Effector memory CD4-positive, alpha-beta T cell (primary cell): ENCODE data around the gene PAPOLA.

Experiments used
- DNase-seq, 3 donors: peaks; one replicate each; pipeline ENCODE4 v3.0.0-alpha.2; 2020
- H3K27ac ChIP-seq: 2 replicates; pipeline ENCODE4 v1.7.0; 2013; ENCODE audit warnings: mild to moderate bottlenecking, low read length, moderate library complexity; ENCODE audit not compliant: insufficient read depth, poor library complexity, severe bottlenecking
- H3K27me3 ChIP-seq: replicated peaks from 2 replicates; pipeline ENCODE4 v1.7.0; 2013; ENCODE audit warnings: mild to moderate bottlenecking, low read length; ENCODE audit not compliant: insufficient read depth, control insufficient read depth, poor library complexity, severe bottlenecking
- H3K36me3 ChIP-seq: 2 replicates; pipeline ENCODE4 v1.7.0; 2013; ENCODE audit warnings: mild to moderate bottlenecking, low read length, moderate library complexity; ENCODE audit not compliant: control insufficient read depth, insufficient read depth
- H3K4me1 ChIP-seq: 2 replicates; pipeline ENCODE4 v1.7.0; 2013; ENCODE audit warnings: low read length, mild to moderate bottlenecking; ENCODE audit not compliant: control insufficient read depth, insufficient read depth, poor library complexity, severe bottlenecking
- H3K4me3 ChIP-seq: 2 replicates; pipeline ENCODE4 v1.7.0; 2013; ENCODE audit warnings: low read length, low read depth, mild to moderate bottlenecking; ENCODE audit not compliant: insufficient read depth, poor library complexity, severe bottlenecking
- H3K9me3 ChIP-seq: 2 replicates; pipeline ENCODE4 v1.7.0; 2013; ENCODE audit warnings: mild to moderate bottlenecking, low read length, moderate library complexity; ENCODE audit not compliant: control insufficient read depth

The PAPOLA gene

DNA sequence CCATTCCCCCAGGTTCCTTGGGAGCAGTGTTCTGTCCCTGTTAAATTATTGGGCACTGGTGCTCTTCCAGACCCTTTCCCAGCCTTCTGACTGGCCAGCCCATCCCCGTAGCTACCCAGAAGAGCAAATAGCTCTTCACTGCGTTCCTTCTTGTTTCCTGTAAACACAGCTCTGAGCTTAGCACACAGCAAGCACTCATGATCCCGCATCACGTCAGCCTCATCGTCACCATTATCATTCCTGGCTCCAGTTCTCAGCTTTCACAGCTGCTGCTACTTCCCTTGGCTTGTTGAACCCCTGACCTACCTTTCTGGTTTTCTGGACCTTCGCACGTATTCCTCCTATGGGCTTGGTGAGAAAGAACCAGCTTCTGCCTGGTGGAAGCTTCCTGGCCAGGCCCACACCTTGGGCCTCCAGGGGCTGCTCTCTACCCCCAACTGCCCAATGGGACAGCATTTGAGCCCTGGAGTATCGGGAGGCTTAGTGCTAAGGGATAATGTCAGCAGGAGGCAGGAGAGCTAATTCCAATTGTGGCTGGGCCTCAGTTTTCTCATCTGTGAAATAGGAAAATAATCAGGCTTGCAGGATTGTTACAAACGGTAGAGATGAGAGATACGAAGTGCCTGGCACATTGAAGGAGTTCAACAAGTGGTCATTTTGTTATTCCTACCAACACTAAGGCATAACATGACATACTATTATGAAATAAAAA, 22.6 kb upstream of the PAPOLA start:
- Histone ChIP-seq H3K36me3 (no peaks in the 10 kb centered on the region), H3K4me1 (no peaks in the 10 kb centered on the region), H3K27me3 (no peaks in the 10 kb centered on the region), H3K9me3 (no peaks in the 10 kb centered on the region), H3K4me3 (no peak overlapping the region), H3K27ac (no peak overlapping the region)
- no peak for DNase-seq

DNA sequence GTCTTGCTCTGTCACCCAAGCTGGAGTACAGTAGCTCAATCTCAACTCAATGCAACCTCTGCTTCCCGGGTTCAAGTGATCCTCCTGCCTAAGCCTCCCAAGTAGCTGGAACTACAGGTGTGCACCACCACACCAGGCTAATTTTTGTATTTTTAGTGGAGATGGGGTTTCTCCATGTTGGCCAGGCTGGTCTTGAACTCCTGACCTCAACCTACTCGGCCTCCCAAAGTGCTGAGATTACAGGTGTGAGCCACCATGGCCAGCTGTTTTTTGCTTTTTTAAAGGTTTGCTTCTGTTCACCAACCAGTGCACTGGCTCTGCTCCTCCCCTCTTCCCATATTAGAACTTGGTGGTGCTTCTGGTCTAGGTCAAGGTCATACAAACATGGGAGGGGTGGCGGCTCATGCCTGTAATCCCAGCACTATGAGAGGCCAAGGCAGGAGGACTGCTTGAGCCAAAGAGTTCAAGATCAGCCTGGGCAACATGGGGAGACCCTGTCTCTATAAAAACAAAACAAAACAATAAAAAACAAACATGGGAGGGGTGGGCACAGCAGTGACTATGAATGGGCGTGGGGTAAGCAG, 20.4 kb upstream of the PAPOLA start:
- Histone ChIP-seq H3K9me3 (no peaks in the 10 kb centered on the region), H3K27me3 (no peaks in the 10 kb centered on the region), H3K4me3 (no peak overlapping the region), H3K27ac (no peak overlapping the region), H3K4me1 (no peaks in the 10 kb centered on the region), H3K36me3 (no peaks in the 10 kb centered on the region)
- no peak for DNase-seq

DNA sequence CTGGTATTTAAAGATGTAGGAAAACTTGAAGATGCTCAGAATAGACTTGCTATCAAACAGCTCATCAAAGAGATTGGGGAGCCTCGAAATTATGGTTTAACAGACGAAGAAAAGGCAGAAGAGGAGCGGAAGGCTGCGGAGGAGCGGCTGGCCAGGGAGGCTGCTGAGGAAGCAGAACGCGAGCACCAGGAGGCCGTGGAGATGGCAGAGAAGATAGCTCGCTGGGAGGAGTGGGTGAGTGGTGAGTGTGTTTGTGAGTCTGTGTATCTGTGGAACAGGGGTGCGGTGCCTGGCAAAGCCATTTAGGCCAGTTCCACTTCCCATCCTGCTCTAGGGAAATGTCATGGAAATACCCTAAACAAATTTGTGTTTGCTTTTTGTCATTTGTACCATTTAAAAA, 19.2 kb upstream of the PAPOLA start:
- Histone ChIP-seq H3K9me3 (no peaks in the 10 kb centered on the region), H3K36me3 (no peaks in the 10 kb centered on the region), H3K27me3 (no peaks in the 10 kb centered on the region), H3K27ac (no peak overlapping the region), H3K4me1 (no peaks in the 10 kb centered on the region), H3K4me3 (no peak overlapping the region)
- DNase-seq: no peak

DNA sequence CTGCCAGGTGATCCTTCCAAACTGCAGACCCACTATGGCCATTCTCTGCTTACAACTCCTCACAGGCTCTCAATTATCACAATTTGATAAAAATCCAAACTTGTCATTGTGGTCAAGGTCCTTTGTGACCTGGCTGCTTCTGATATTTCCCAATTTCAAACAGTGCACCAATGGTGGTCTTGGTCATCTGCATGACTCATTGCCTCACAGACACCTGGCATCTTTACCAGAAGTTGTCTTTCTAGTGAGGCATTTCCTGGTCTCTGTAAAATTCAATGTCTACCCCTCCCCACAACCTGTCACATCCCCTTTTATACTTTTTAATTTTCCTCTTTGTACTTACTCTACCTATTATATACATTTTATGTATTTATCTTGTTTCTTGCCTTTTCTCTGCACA, 17.8 kb upstream of the PAPOLA start:
- no peak for DNase-seq
- Histone ChIP-seq H3K4me3 (no peak overlapping the region), H3K4me1 (no peaks in the 10 kb centered on the region), H3K27ac (no peak overlapping the region), H3K27me3 (no peaks in the 10 kb centered on the region), H3K9me3 (no peaks in the 10 kb centered on the region), H3K36me3 (no peaks in the 10 kb centered on the region)

DNA sequence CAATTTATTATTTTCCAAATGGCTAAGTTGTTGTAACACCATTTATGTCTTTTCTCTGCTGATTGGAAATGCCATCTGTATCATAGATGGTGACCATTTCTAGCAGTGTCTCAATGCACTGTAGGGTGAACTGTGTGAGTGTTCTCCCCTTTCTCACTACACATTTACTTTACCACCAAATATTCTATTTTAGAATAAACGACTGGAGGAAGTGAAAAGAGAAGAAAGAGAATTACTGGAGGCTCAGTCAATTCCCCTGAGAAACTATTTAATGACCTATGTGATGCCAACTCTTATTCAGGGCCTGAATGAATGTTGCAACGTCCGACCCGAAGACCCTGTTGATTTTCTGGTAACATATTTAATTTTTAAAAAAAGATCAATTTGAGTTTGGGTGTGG, 15.5 kb upstream of the PAPOLA start:
- Histone ChIP-seq H3K4me1 (no peaks in the 10 kb centered on the region), H3K27ac (no peak overlapping the region), H3K9me3 (no peaks in the 10 kb centered on the region), H3K27me3 (no peaks in the 10 kb centered on the region), H3K4me3 (no peak overlapping the region), H3K36me3 (no peaks in the 10 kb centered on the region)
- no peak for DNase-seq

DNA sequence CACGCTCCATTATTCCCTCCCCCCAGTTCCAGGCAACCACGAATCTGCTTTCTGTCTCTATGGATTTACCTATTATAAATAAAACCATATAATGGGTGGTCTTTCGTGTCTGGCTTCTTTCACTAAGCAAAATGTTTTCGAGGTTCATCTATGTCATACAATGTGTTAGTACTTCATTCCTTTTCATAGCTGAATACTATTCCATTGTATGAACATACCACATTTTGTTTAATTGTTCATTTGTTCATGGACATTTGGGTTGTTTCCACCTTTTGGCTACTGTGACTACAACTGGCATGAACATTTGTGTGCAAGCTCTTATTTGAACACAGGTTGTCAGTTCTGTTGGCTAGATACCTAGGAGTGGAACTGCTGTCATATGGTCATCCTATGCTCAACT, 12.9 kb upstream of the PAPOLA start:
- no peaks in the 10 kb centered on the region for H3K9me3 ChIP-seq
- no peak overlapping the region for H3K4me3 ChIP-seq
- H3K27ac ChIP-seq: no peak overlapping the region
- no peak for DNase-seq
- no peaks in the 10 kb centered on the region for H3K36me3 ChIP-seq
- H3K4me1 ChIP-seq: no peaks in the 10 kb centered on the region
- peaks cover 4% of the 10 kb centered on the region for H3K27me3 ChIP-seq

DNA sequence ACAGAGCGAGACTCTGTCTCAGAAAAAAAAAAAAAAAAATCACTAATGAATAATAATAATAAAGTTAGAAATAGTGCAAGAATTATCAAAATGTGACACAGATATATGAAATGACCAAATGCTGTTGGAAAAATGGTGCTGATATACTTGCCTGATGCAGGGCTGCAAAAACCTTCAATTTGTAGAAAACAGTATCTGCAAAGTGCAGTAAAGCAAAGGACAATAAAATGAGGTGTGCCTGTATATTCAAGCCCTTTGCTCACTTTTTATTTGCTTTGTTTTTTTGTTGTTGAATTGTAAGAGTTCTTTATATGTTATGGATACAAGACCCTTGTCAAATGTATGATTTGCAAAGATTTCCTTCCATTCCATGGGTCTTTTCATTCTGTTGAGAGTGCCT, 9.0 kb upstream of the PAPOLA start:
- Histone ChIP-seq H3K27ac (no peak overlapping the region), H3K4me3 (no peak overlapping the region), H3K4me1 (no peaks in the 10 kb centered on the region), H3K27me3 (peaks cover 4% of the 10 kb centered on the region), H3K36me3 (no peaks in the 10 kb centered on the region), H3K9me3 (no peaks in the 10 kb centered on the region)
- no peak for DNase-seq

DNA sequence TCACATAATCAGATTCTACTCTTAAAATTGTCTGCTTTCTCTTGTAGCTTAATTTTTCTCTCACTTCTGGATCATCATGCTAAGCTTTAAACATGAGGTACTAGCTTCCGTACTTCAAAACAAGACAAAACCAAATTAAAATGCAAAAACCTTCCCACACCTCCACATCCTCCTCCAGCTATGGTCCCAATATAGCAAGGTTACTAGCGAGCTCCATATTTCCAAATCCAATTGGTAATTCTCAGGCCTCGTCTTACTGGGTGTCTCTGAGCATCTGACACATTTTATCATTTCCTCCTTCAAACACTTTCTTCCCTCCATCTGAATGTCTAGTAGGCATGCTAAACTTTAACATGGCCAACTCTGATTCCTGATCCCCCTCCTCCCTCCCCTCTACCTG, 7.9 kb upstream of the PAPOLA start:
- no peak for DNase-seq
- no peak overlapping the region for H3K27ac ChIP-seq

DNA sequence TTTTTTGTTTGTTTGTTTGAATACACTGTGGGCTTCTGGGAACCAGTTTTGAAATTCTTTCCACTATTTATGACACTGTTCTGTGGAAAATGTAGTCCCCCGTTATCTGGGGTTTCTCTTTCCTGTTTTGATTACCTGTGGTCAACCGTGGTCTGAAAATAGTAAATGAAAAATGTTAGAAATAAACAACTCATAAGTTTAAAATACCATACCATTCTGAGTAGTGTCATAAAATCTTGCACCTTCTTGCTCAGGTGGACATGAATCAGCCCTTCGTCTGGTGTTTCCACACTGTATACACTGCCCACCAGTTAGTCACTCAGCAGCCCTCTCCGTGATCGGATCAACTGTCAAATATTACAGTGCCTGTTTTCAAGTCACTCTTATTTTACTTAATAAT, 5.1 kb upstream of the PAPOLA start:
- peaks cover 4% of the 10 kb centered on the region for H3K27me3 ChIP-seq
- H3K27ac ChIP-seq: no peak overlapping the region
- no peak for DNase-seq
- no peaks in the 10 kb centered on the region for H3K36me3 ChIP-seq
- peaks cover 7% of the 10 kb centered on the region for H3K4me1 ChIP-seq
- H3K4me3 ChIP-seq: no peak overlapping the region
- no peaks in the 10 kb centered on the region for H3K9me3 ChIP-seq

More for the DNA sequence above, 7.9 kb upstream of the PAPOLA start:
- Histone ChIP-seq H3K4me3 (no peak overlapping the region), H3K27me3 (peaks cover 4% of the 10 kb centered on the region), H3K9me3 (no peaks in the 10 kb centered on the region), H3K4me1 (no peaks in the 10 kb centered on the region), H3K36me3 (no peaks in the 10 kb centered on the region)

DNA sequence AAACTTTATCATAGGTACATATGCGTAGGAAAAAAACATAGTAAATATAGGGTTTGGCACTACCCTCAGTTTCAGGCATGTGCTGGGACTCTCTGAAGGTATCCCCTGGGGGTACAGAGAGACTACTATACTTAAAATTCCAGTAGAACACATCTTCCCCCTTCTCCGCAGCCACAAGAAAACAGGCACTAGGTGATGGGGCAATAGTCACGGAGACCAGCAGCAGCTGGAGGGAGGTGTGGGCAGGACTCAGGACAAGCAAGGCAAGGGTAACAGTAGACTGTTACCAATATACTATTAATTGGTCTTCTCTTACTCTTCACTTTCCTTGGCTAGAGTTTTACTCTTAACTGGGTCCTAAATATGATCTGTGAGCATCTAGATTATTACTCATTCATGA, 4.6 kb upstream of the PAPOLA start:
- DNase-seq: no peak
- no peaks in the 10 kb centered on the region for H3K27me3 ChIP-seq
- peaks cover 7% of the 10 kb centered on the region for H3K4me1 ChIP-seq
- H3K9me3 ChIP-seq: no peaks in the 10 kb centered on the region
- H3K27ac ChIP-seq: no peak overlapping the region
- H3K36me3 ChIP-seq: no peaks in the 10 kb centered on the region
- H3K4me3 ChIP-seq: no peak overlapping the region
